GM20431 (cell line): ENCODE data around the gene TSPO2.

ENCODE experiments used
- in situ Hi-C: fragments of 300-500 bp; cut with MseI, MboI; formaldehyde crosslinking; loops from one replicate; pipeline ENCODE4 v1.15.0; 2020; ENCODE audit warnings: low sequenced_read_pairs; ENCODE audit not compliant: unreplicated experiment

Gene TSPO2

GRCh38 chr6:41025966-41026530 is 16.2 kb upstream of the TSPO2 start:
- in situ Hi-C loops, result no loop called here

- in situ Hi-C loops, result no loop called here
These were observed 15.0 kb upstream of the TSPO2 start for GRCh38 chr6:41027241-41027640.

- in situ Hi-C loops, result no loop called here
These were observed 14.3 kb upstream of the TSPO2 start for GRCh38 chr6:41027799-41028560.

- in situ Hi-C loops, result no loop called here
These were observed 13.5 kb upstream of the TSPO2 start for GRCh38 chr6:41028561-41029412.

GRCh38 chr6:41032830-41033229 is 9.4 kb upstream of the TSPO2 start:
- in situ Hi-C loops, result no loop called here

- in situ Hi-C loops, result no loop called here
These were observed 8.5 kb upstream of the TSPO2 start for GRCh38 chr6:41033776-41034175.

- in situ Hi-C loops, result no loop called here
These were observed 6.1 kb upstream of the TSPO2 start for GRCh38 chr6:41036186-41036585.

- in situ Hi-C loops, result no loop called here
These were observed 5.7 kb upstream of the TSPO2 start for GRCh38 chr6:41036601-41037000.

- in situ Hi-C loops, result no loop called here
These were observed 5.0 kb upstream of the TSPO2 start for GRCh38 chr6:41037107-41037900.

GRCh38 chr6:41038205-41038604 is 4.1 kb upstream of the TSPO2 start:
- in situ Hi-C loops, result no loop called here

- in situ Hi-C loops, result no loop called here
These were observed 2.9 kb upstream of the TSPO2 start, which contains the start of gene UNC5CL for GRCh38 chr6:41039060-41039998. Gene UNC5CL (minus strand): TSS chr6:41039221. CDS start chr6:41035074, 4,147 bp downstream.

- in situ Hi-C loops, result no loop called here
These were observed 1.9 kb upstream of the TSPO2 start for GRCh38 chr6:41040101-41040939.

- in situ Hi-C loops, result no loop called here
These were observed 1.2 kb upstream of the TSPO2 start for GRCh38 chr6:41040940-41041536.

- in situ Hi-C loops, result no loop called here
These were observed 884 bp downstream of the TSPO2 start for GRCh38 chr6:41043151-41043550.

GRCh38 chr6:41045664-41046063 is 3.4 kb downstream of the TSPO2 start:
- in situ Hi-C loops, result no loop called here

- in situ Hi-C loops, result no loop called here
These were observed 3.8 kb downstream of the TSPO2 start for GRCh38 chr6:41046084-41046483.

GRCh38 chr6:41047306-41047705 is 5.0 kb downstream of the TSPO2 start:
- in situ Hi-C loops, result no loop called here
